Esophagus muscularis mucosa (tissue), 4 donors: ENCODE measurements around the gene PAXX. TPM values are rescaled to one million over a fixed set of nuclear protein-coding genes. Genes with fewer than 3 reads are reported as not detected.

Source experiments
- DNase-seq: peaks from one replicate; pipeline ENCODE4 v3.0.0-alpha.2; 2017; ENCODE audit errors: extremely low spot score
- H3K27ac ChIP-seq, 4 donors: fragments of 200-600 bp; sonication (generic); replicated peaks in 1 of 4; 1 replicate in 3 of 4; 2 replicates in 1 of 4; pipeline ENCODE4 v1.5.1; 2016 to 2019; ENCODE audit warnings: mild to moderate bottlenecking in 1 of 4
- H3K27me3 ChIP-seq, 4 donors: fragments of 200-600 bp; sonication (generic); one replicate each; pipeline versions ENCODE4 v1.5.1 to v1.6.0; 2016 to 2019
- H3K36me3 ChIP-seq, 4 donors: fragments of 200-600 bp; sonication (generic); one replicate each; pipeline ENCODE4 v1.5.1; 2016 to 2019
- H3K4me1 ChIP-seq, 4 donors: fragments of 200-600 bp; sonication (generic); one replicate each; pipeline ENCODE4 v1.5.1; 2016 to 2019
- H3K4me3 ChIP-seq, 4 donors: fragments of 200-600 bp; sonication (generic); 1 replicate in 2 of 4; 2 replicates in 2 of 4; pipeline ENCODE4 v1.5.1; 2016 to 2019; ENCODE audit warnings: mild to moderate bottlenecking in 4 of 4, moderate library complexity in 1 of 4
- H3K9me3 ChIP-seq, 4 donors: fragments of 200-600 bp; sonication (generic); 1 replicate in 3 of 4; 2 replicates in 1 of 4; pipeline ENCODE4 v1.5.1; 2016 to 2019
- CTCF ChIP-seq, 3 experiments: fragments of 200-600 bp in 2 of 3; fragments of 450-650 bp in 1 of 3; sonication (generic) in 2 of 3; IDR thresholded peaks; one replicate each; pipeline ENCODE4 v1.5.1; 2017 to 2019; ENCODE audit warnings: antibody characterized with exemption in 3 of 3, mild to moderate bottlenecking in 2 of 3, moderate library complexity in 1 of 3
- EP300 ChIP-seq: sonication (generic); formaldehyde crosslinking; IDR thresholded peaks from one replicate; pipeline ENCODE4 v1.6.1; 2017; ENCODE audit warnings: antibody characterized with exemption
- POLR2A ChIP-seq: fragments of 450-650 bp; IDR thresholded peaks from one replicate; pipeline ENCODE4 v1.6.1; 2017; ENCODE audit warnings: antibody characterized with exemption, moderate library complexity, mild to moderate bottlenecking, low read depth
- POLR2AphosphoS5 ChIP-seq, 2 donors: sonication (generic); formaldehyde crosslinking; IDR thresholded peaks; one replicate each; pipeline ENCODE4 v1.6.1; 2017; ENCODE audit warnings: antibody characterized with exemption in 2 of 2
- WGBS: methylation state at CpG from one replicate; pipeline ENCODE4 v1.1.5; 2018; 5-methylcytosine and 5-hydroxymethylcytosine counted together
- intact Hi-C: fragments of 100-400 bp; cut with DNase I; formaldehyde crosslinking; loops from one replicate; pipeline ENCODE4 v1.15.1; 2023
- total RNA-seq, 4 donors: library from RNA; depleted of rRNA; stranded (reverse); fragments of >200 nt; gene quantifications; one replicate each; pipeline versions ENCODE4 v1.1.0 to v1.2.1, GENCODE V29; 2016

The PAXX gene
- total RNA-seq, 4 donors from 2014 or later = 28.8 to 39.9 (median 37.8) TPM

- DNase-seq = no peak
- Histone ChIP-seq H3K9me3 (no peaks in the 10 kb centered on the region), H3K4me1 (peaks cover 17 to 23% (median 19%) of the 10 kb centered on the region in 4 donors), H3K27me3 (peaks cover 0 to 3% (median 0%) of the 10 kb centered on the region in 4 donors), H3K4me3 (no peak overlapping the region), H3K36me3 (no peaks in the 10 kb centered on the region), H3K27ac (no peak overlapping the region)
- intact Hi-C loops = loop anchor here (5.0 kb wide), 1 partner anchor 167 kb away; no protein-coding TSS in a partner anchor
- no CpG with 5 or more reads among the region's 19 CpGs for WGBS
- TF ChIP-seq EP300 (no peak), CTCF (IDR thresholded peaks at IDR 0.05) (no peak), POLR2AphosphoS5 (IDR thresholded peaks at IDR 0.05) (no peak), POLR2A (no peak)
Measured at GRCh38 chr9:136953771-136954269, 38.4 kb upstream of the PAXX start.

- DNase-seq = no peak
- intact Hi-C loops = loop anchor here (5.0 kb wide), 1 partner anchor 167 kb away; no protein-coding TSS in a partner anchor
- no peak overlapping the region for H3K27ac ChIP-seq
- peaks cover 10 to 16% (median 12%) of the 10 kb centered on the region in 4 donors for H3K4me1 ChIP-seq
- peaks cover 0 to 9% (median 0%) of the 10 kb centered on the region in 4 donors for H3K27me3 ChIP-seq
- 90% methylated on average over 18 of the region's 25 CpGs for WGBS
- TF ChIP-seq POLR2AphosphoS5 (IDR thresholded peaks at IDR 0.05) (no peak), CTCF (IDR thresholded peaks at IDR 0.05) (no peak), POLR2A (no peak), EP300 (no peak)
- no peak overlapping the region for H3K4me3 ChIP-seq
- no peaks in the 10 kb centered on the region for H3K9me3 ChIP-seq
- H3K36me3 ChIP-seq = no peaks in the 10 kb centered on the region
Measured at GRCh38 chr9:136954270-136955083, 37.7 kb upstream of the PAXX start.

- Histone ChIP-seq H3K27me3 (peaks cover 0 to 15% (median 0%) of the 10 kb centered on the region in 4 donors), H3K4me1 (peaks cover 5 to 9% (median 6%) of the 10 kb centered on the region in 4 donors), H3K36me3 (no peaks in the 10 kb centered on the region), H3K27ac (no peak overlapping the region), H3K9me3 (no peaks in the 10 kb centered on the region), H3K4me3 (no peak overlapping the region)
- DNase-seq = no peak
- 86% methylated on average over 13 of the region's 14 CpGs for WGBS
- intact Hi-C loops = no loop called here
- TF ChIP-seq CTCF (IDR thresholded peaks at IDR 0.05) (no peak), POLR2A (no peak), EP300 (no peak), POLR2AphosphoS5 (IDR thresholded peaks at IDR 0.05) (no peak)
Measured at GRCh38 chr9:136955202-136955942, 36.9 kb upstream of the PAXX start.

DNA sequence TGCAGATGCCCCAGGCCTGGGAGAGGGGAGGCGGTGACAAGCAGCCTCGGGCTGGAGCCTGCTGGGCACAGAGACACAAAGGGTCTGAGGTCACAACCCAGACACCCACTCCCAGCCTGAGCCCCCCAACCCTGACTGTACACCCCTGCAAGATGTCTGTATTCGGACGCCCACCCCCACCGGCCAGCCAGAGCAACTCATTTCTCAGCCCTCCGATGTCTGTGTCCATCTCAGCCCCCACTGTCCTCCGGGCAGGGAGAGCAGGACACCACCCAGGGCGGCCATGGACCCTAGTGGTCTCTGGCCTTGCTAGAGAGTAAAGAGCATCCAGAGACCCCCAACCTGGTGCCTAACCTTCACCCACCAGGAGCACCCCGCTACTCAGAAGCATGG lies 36.3 kb upstream of the PAXX start:
- Histone ChIP-seq H3K9me3 (no peaks in the 10 kb centered on the region), H3K4me1 (peaks cover 0 to 4% (median under 1%) of the 10 kb centered on the region in 4 donors), H3K36me3 (no peaks in the 10 kb centered on the region), H3K27ac (no peak overlapping the region), H3K4me3 (no peak overlapping the region), H3K27me3 (peaks cover 0 to 15% (median 0%) of the 10 kb centered on the region in 4 donors)
- intact Hi-C loops = no loop called here
- 98% methylated on average over 9 of the region's 9 CpGs for WGBS
- DNase-seq = no peak
- no peak for TF ChIP-seq EP300
- TF ChIP-seq POLR2A = no peak
- TF ChIP-seq CTCF (IDR thresholded peaks at IDR 0.05) = no peak
- TF ChIP-seq POLR2AphosphoS5 (IDR thresholded peaks at IDR 0.05) = no peak
